HepG2 (cell line): ENCODE results near the gene MARCHF9. TPM values are rescaled to one million over a fixed set of nuclear protein-coding genes. Genes with fewer than 3 reads are reported as not detected.

Experiments used
- CHCHD3 ChIP-seq: sonication (generic); formaldehyde crosslinking; IDR thresholded peaks from 2 replicates; pipeline ENCODE4 v1.8.0; 2022; ENCODE audit warnings: mild to moderate bottlenecking, missing genetic modification reagents, moderate library complexity
- CHD4 ChIP-seq: fragments of 200-600 bp; sonication (generic); IDR thresholded peaks from 2 replicates; pipeline ENCODE4 v1.7.0; 2017; ENCODE audit warnings: mild to moderate bottlenecking, low read length, borderline replicate concordance
- EP300 ChIP-seq, 3 experiments: sonication (generic) in 1 of 3; formaldehyde crosslinking in 1 of 3; IDR thresholded peaks; 2 replicates each; pipeline versions ENCODE4 v1.5.1 to v1.6.1; 2011 to 2020; ENCODE audit warnings: low read depth in 2 of 3, low read length in 2 of 3, borderline replicate concordance in 1 of 3, improper control_type of control experiment in 1 of 3, mild to moderate bottlenecking in 1 of 3, missing genetic modification reagents in 1 of 3, moderate library complexity in 1 of 3
- HDAC1 ChIP-seq: sonication (generic); formaldehyde crosslinking; IDR thresholded peaks from 2 replicates; pipeline ENCODE4 v1.5.1; 2020; ENCODE audit warnings: mild to moderate bottlenecking, missing genetic modification reagents
- HDAC2 ChIP-seq: sonication (generic); formaldehyde crosslinking; IDR thresholded peaks from 2 replicates; pipeline ENCODE4 v1.4.0; 2020; ENCODE audit warnings: missing genetic modification reagents
- LBX2 ChIP-seq: sonication (generic); formaldehyde crosslinking; IDR thresholded peaks from 2 replicates; pipeline ENCODE4 v1.5.0; 2020; ENCODE audit warnings: missing genetic modification reagents, mild to moderate bottlenecking, borderline replicate concordance
- NFE2L2 ChIP-seq: fragments of 150-350 bp; IDR thresholded peaks from 2 replicates; pipeline ENCODE4 v1.6.1; 2014; ENCODE audit warnings: low read length
- NR2F2 ChIP-seq: IDR thresholded peaks from 2 replicates; pipeline ENCODE4 v1.6.1; 2012; ENCODE audit warnings: low read depth, inconsistent platforms, borderline replicate concordance
- TFDP1 ChIP-seq: IDR thresholded peaks from 2 replicates; pipeline ENCODE4 v1.6.1; 2016; ENCODE audit warnings: missing compliant biosample characterization, missing genetic modification reagents, borderline replicate concordance
- ZNF10 ChIP-seq: sonication (generic); formaldehyde crosslinking; IDR thresholded peaks from 2 replicates; pipeline ENCODE4 v1.4.0; 2020; ENCODE audit warnings: mild to moderate bottlenecking, low read depth, missing genetic modification reagents, borderline replicate concordance
- ZNF383 ChIP-seq: sonication (generic); formaldehyde crosslinking; IDR thresholded peaks from 2 replicates; pipeline ENCODE4 v1.4.0; 2020; ENCODE audit warnings: missing genetic modification reagents, mild to moderate bottlenecking, borderline replicate concordance
- polyA plus RNA-seq, 8 experiments: library from polyadenylated mRNA; depleted of rRNA in 3 of 8; stranded (reverse) in 7 of 8; unstranded in 1 of 8; fragments of >200 nt; fragmentation: Illumina TruSeq in 4 of 8; extraction: Trizol in 4 of 8; gene quantifications; 2 replicates each; pipeline versions ENCODE4 v1.2.1 to v1.2.3, GENCODE V29; 2011 to 2016; ENCODE audit warnings: low read depth in 4 of 8, missing spikeins in 1 of 8, mixed read lengths in 1 of 8; ENCODE audit not compliant: insufficient read depth in 1 of 8
- total RNA-seq, 5 experiments: library from RNA; depleted of rRNA; stranded (reverse); fragments of >200 nt; fragmentation: Illumina TruSeq; extraction: Trizol; gene quantifications; 2 replicates each; pipeline ENCODE4 v1.2.3, GENCODE V29; 2016; ENCODE audit warnings: low read depth in 1 of 5
- TF ChIP-seq, protein P1 (sequence below): sonication (generic); formaldehyde crosslinking; IDR thresholded peaks from 2 replicates; pipeline ENCODE4 v1.5.1; 2020; ENCODE audit warnings: mild to moderate bottlenecking, missing genetic modification reagents, borderline replicate concordance
- TF ChIP-seq, protein P2 (sequence below): sonication (generic); formaldehyde crosslinking; IDR thresholded peaks from 2 replicates; pipeline ENCODE4 v1.4.0; 2020; ENCODE audit warnings: missing genetic modification reagents
- TF ChIP-seq, protein P3 (sequence below): sonication (generic); formaldehyde crosslinking; conservative IDR thresholded peaks from 2 replicates; pipeline ENCODE4 v1.8.0; 2022; ENCODE audit warnings: mild to moderate bottlenecking, moderate library complexity, missing genetic modification reagents

MARCHF9 gene
- total and polyA plus RNA-seq, 2 of the 13 experiments (the other 11 are each of a cell fraction or from before 2014, with no cell fraction given) = 5.7 to 9.6 TPM

DNA sequence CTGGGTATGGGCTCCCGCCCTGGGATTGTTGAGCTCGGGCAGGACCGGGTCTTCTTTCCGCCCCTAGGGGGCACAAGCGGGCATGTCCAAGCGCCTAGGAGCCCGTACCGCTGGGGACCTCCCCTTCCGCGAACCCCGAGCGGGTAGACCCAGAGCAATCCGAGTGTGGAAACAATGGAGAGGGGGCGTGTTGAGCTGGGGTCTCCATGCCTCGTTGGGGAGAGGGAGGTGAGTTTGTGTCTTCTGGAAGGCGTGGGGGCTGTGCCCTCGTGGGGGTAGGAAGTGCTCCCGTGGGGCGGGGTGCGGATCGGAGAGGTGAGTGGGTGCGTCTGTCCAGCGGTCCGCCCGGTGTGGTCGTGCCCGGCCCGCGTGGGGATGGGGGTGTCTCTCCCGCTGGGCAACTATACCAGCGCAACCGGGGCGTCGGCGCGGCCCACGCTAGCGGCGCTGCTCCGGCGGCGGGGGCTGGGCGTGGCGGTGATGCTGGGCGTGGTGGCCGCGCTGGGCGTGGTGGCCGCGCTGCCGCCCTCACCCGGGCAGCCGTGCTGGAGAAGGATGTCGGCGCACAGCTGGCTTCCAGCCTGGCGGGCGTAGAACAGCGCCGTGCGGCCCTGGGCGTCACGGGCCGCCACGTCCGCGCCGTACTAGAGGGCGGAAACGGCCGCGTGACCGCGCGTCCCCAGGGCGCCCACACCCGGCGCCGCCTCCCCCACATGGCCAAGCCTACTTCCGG, 28.6 kb upstream of the MARCHF9 start (continued):
- TF ChIP-seq TFDP1 (CRISPR knock-in tag) (peak; percentile 59; the same call in 1 of the 2 replicates), LBX2 (CRISPR knock-in tag) (no peak), EP300 (IDR thresholded peaks at IDR 0.05; ENCODE audit: low read depth in 2 of 2, low read length in 2 of 2) (no peak), EP300 (CRISPR knock-in tag; IDR thresholded peaks at IDR 0.05; ENCODE audit: borderline replicate concordance) (no peak), CHD4 (no peak), ZNF10 (no peak), CHCHD3 (CRISPR knock-in tag) (no peak), NFE2L2 (no peak), ZNF383 (no peak), HDAC1 (CRISPR knock-in tag) (peak; percentile 42; the same call in 1 of the 2 replicates), NR2F2 (no peak), HDAC2 (CRISPR knock-in tag) (0 out of 2 replicates have a peak, but pooled peaks have one; percentile 12)
- TF ChIP-seq, protein P1, sequence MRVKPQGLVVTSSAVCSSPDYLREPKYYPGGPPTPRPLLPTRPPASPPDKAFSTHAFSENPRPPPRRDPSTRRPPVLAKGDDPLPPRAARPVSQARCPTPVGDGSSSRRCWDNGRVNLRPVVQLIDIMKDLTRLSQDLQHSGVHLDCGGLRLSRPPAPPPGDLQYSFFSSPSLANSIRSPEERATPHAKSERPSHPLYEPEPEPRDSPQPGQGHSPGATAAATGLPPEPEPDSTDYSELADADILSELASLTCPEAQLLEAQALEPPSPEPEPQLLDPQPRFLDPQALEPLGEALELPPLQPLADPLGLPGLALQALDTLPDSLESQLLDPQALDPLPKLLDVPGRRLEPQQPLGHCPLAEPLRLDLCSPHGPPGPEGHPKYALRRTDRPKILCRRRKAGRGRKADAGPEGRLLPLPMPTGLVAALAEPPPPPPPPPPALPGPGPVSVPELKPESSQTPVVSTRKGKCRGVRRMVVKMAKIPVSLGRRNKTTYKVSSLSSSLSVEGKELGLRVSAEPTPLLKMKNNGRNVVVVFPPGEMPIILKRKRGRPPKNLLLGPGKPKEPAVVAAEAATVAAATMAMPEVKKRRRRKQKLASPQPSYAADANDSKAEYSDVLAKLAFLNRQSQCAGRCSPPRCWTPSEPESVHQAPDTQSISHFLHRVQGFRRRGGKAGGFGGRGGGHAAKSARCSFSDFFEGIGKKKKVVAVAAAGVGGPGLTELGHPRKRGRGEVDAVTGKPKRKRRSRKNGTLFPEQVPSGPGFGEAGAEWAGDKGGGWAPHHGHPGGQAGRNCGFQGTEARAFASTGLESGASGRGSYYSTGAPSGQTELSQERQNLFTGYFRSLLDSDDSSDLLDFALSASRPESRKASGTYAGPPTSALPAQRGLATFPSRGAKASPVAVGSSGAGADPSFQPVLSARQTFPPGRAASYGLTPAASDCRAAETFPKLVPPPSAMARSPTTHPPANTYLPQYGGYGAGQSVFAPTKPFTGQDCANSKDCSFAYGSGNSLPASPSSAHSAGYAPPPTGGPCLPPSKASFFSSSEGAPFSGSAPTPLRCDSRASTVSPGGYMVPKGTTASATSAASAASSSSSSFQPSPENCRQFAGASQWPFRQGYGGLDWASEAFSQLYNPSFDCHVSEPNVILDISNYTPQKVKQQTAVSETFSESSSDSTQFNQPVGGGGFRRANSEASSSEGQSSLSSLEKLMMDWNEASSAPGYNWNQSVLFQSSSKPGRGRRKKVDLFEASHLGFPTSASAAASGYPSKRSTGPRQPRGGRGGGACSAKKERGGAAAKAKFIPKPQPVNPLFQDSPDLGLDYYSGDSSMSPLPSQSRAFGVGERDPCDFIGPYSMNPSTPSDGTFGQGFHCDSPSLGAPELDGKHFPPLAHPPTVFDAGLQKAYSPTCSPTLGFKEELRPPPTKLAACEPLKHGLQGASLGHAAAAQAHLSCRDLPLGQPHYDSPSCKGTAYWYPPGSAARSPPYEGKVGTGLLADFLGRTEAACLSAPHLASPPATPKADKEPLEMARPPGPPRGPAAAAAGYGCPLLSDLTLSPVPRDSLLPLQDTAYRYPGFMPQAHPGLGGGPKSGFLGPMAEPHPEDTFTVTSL = no peak
- TF ChIP-seq, protein P2, sequence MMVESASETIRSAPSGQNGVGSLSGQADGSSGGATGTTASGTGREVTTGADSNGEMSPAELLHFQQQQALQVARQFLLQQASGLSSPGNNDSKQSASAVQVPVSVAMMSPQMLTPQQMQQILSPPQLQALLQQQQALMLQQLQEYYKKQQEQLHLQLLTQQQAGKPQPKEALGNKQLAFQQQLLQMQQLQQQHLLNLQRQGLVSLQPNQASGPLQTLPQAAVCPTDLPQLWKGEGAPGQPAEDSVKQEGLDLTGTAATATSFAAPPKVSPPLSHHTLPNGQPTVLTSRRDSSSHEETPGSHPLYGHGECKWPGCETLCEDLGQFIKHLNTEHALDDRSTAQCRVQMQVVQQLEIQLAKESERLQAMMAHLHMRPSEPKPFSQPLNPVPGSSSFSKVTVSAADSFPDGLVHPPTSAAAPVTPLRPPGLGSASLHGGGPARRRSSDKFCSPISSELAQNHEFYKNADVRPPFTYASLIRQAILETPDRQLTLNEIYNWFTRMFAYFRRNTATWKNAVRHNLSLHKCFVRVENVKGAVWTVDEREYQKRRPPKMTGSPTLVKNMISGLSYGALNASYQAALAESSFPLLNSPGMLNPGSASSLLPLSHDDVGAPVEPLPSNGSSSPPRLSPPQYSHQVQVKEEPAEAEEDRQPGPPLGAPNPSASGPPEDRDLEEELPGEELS (CRISPR knock-in tag) = no peak; the same call in 1 of the 2 replicates
- TF ChIP-seq, protein P3, sequence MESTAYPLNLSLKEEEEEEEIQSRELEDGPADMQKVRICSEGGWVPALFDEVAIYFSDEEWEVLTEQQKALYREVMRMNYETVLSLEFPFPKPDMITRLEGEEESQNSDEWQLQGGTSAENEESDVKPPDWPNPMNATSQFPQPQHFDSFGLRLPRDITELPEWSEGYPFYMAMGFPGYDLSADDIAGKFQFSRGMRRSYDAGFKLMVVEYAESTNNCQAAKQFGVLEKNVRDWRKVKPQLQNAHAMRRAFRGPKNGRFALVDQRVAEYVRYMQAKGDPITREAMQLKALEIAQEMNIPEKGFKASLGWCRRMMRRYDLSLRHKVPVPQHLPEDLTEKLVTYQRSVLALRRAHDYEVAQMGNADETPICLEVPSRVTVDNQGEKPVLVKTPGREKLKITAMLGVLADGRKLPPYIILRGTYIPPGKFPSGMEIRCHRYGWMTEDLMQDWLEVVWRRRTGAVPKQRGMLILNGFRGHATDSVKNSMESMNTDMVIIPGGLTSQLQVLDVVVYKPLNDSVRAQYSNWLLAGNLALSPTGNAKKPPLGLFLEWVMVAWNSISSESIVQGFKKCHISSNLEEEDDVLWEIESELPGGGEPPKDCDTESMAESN (CRISPR knock-in tag) = 0 out of 2 replicates have a peak, but pooled peaks have one; percentile 58
